ENCODE measurements around the gene CTNND2. TPM values are rescaled to one million over a fixed set of nuclear protein-coding genes. Genes with fewer than 3 reads are reported as not detected.

Gene CTNND2
- total RNA-seq, 4 donors from 2014 or later = 0.04 TPM; not detected in 3

DNA sequence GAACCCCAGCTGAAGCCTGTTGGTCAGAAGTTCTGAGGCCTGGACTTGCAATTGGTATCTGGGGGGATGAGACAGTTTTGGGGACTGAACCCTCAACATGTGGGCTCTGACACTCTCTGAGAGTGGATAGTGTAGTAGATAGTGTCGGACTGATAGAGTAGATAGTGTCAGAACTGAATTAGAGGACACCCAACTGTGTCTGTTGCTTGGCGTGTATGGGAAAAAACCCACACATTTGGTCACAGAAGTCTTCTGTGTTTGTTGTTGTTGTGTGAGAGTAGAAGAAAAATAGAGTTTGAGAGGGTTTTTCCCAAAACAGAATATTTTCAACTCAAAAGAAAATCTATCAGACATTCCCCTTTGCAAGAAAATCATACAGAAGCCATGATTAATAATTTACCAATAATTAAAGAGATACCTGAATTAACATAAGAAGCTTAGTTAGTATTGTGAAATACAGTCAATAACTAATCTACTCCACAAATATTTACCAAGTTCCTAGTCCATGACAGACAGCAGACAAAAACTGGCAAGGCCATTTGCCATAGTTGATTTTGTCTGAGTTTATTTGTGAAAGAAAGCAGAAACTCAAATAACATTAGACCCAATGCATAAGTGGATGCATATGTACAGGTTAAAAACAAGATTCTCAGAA, 170.9 kb downstream of the CTNND2 start:
- intact Hi-C loops (cut with DNase I; ENCODE audit: low total_unique reads) = no loop called here

GRCh38 chr5:11724940-11725339, 179.3 kb downstream of the CTNND2 start:
- Histone ChIP-seq H3K36me3 (no peaks in the 10 kb centered on the region), H3K27ac (no peak overlapping the region), H3K9me3 (no peaks in the 10 kb centered on the region), H3K4me3 (no peak overlapping the region), H3K27me3 (no peaks in the 10 kb centered on the region), H3K4me1 (no peaks in the 10 kb centered on the region)
- in situ Hi-C loops (cut with MboI; ENCODE audit: low sequenced_read_pairs in 4 of 4) (no loop called here), intact Hi-C loops (cut with DNase I; ENCODE audit: low total_unique reads) (no loop called here)
- ATAC-seq (no peak), DNase-seq (no peak)
- TF ChIP-seq CTCF (IDR thresholded peaks at IDR 0.05 in 4 of 5, conservative IDR thresholded peaks at IDR 0.05 in 1 of 5) = no peak
- TF ChIP-seq POLR2A (IDR thresholded peaks at IDR 0.05) = no peak

More for the DNA sequence above, 170.9 kb downstream of the CTNND2 start:
- Histone ChIP-seq H3K4me1 (no peaks in the 10 kb centered on the region), H3K27me3 (no peaks in the 10 kb centered on the region), H3K9me3 (no peaks in the 10 kb centered on the region), H3K27ac (no peak overlapping the region), H3K4me3 (no peak overlapping the region), H3K36me3 (no peaks in the 10 kb centered on the region)
- TF ChIP-seq CTCF (IDR thresholded peaks at IDR 0.05 in 4 of 5, conservative IDR thresholded peaks at IDR 0.05 in 1 of 5) = no peak
- TF ChIP-seq POLR2A (IDR thresholded peaks at IDR 0.05) = no peak
- DNase-seq (no peak), ATAC-seq (no peak)
- in situ Hi-C loops (cut with MboI; ENCODE audit: low sequenced_read_pairs in 4 of 4) = no loop called here

- TF ChIP-seq POLR2A (IDR thresholded peaks at IDR 0.05) (no peak), CTCF (IDR thresholded peaks at IDR 0.05 in 4 of 5, conservative IDR thresholded peaks at IDR 0.05 in 1 of 5) (no peak)
- Histone ChIP-seq H3K4me1 (no peaks in the 10 kb centered on the region), H3K27ac (no peak overlapping the region), H3K9me3 (no peaks in the 10 kb centered on the region), H3K36me3 (no peaks in the 10 kb centered on the region), H3K27me3 (no peaks in the 10 kb centered on the region), H3K4me3 (no peak overlapping the region)
- no peak for ATAC-seq
- intact Hi-C loops (cut with DNase I; ENCODE audit: low total_unique reads) = no loop called here
- no peak for DNase-seq
- in situ Hi-C loops (cut with MboI; ENCODE audit: low sequenced_read_pairs in 4 of 4) = no loop called here
Observed at GRCh38 chr5:11719888-11720481, 184.3 kb downstream of the CTNND2 start.

DNA sequence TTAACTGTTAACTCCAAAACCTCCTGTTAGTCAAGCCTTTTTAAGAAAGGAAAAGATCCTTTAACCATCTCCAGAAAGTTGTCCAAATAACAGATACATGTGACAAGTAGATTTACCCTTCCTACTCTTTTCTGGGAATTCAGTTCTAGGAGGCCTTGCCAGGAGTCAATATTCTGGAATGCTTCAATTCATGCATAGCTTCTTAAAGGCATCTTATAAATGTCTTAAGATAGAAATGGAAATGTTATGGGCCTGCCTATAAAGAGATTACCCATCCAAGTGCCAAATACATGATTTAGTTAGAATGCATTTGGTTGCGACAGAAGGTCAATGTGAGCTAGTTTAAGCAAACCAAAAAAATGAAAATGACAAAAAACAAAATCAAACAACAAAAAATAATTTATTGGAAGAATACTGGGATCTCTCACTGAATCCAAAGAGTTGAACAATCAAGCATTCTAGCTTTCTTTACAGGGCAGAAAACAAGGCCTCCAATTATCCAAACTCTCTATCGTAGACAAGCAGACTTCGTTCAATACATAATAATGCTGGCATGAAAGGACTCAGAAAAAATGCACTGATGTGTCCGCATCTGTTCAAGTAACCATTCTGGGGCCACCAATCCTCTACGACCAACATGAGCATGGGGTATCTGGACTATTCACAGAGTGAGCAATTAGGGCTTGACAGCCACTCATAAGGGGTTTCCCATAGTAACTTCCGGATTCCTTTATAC, 188.6 kb downstream of the CTNND2 start:
- H3K9me3 ChIP-seq = no peaks in the 10 kb centered on the region
- no peaks in the 10 kb centered on the region for H3K36me3 ChIP-seq
- no peak for ATAC-seq
- no peaks in the 10 kb centered on the region for H3K4me1 ChIP-seq
- no peaks in the 10 kb centered on the region for H3K27me3 ChIP-seq
- no peak for TF ChIP-seq POLR2A (IDR thresholded peaks at IDR 0.05)
- DNase-seq = no peak
- H3K4me3 ChIP-seq = no peak overlapping the region
- H3K27ac ChIP-seq = no peak overlapping the region
- intact Hi-C loops (cut with DNase I; ENCODE audit: low total_unique reads) = no loop called here
- in situ Hi-C loops (cut with MboI; ENCODE audit: low sequenced_read_pairs in 4 of 4) = no loop called here

- no peaks in the 10 kb centered on the region for H3K4me1 ChIP-seq
- H3K4me3 ChIP-seq = no peak overlapping the region
- in situ Hi-C loops (cut with MboI; ENCODE audit: low sequenced_read_pairs in 4 of 4) = no loop called here
- DNase-seq (no peak), ATAC-seq (no peak)
- no peaks in the 10 kb centered on the region for H3K36me3 ChIP-seq
- TF ChIP-seq CTCF (IDR thresholded peaks at IDR 0.05 in 4 of 5, conservative IDR thresholded peaks at IDR 0.05 in 1 of 5) (no peak), POLR2A (IDR thresholded peaks at IDR 0.05) (no peak)
- intact Hi-C loops (cut with DNase I; ENCODE audit: low total_unique reads) = no loop called here
- H3K27ac ChIP-seq = no peak overlapping the region
- H3K9me3 ChIP-seq = no peaks in the 10 kb centered on the region
- no peaks in the 10 kb centered on the region for H3K27me3 ChIP-seq
Observed at GRCh38 chr5:11711932-11712331, 192.3 kb downstream of the CTNND2 start.
